Forelimb muscle (tissue), 1 donor: ENCODE measurements around the gene BOLA2B. TPM values are rescaled to one million over a fixed set of nuclear protein-coding genes. Genes with fewer than 3 reads are reported as not detected.

Source experiments
- DNase-seq: peaks from one replicate; pipeline ENCODE4 v3.0.0-alpha.2; 2013; ENCODE audit warnings: low read depth
- polyA plus RNA-seq: library from polyadenylated mRNA; unstranded; fragments of 120-200 nt; gene quantifications from one replicate; pipeline ENCODE4 v1.2.1, GENCODE V29; 2013; ENCODE audit not compliant: insufficient read length

Gene BOLA2B
- polyA plus RNA-seq, 1 donor: 23.9 TPM

- DNase-seq: no peak
These were observed 50.1 kb downstream of the BOLA2B start for GRCh38 chr16:30143347-30143702.

Other genes with a start within 250 kb of the BOLA2B start
- gene TMEM219, start 231.6 kb downstream of the BOLA2B start, polyA plus RNA-seq: 62.2 TPM
- 33.1 TPM for gene TAOK2, start 219.8 kb downstream of the BOLA2B start, polyA plus RNA-seq
- gene HIRIP3, start 198.0 kb downstream of the BOLA2B start, polyA plus RNA-seq: 13.3 TPM
- 33.9 TPM for gene INO80E, start 197.4 kb downstream of the BOLA2B start, polyA plus RNA-seq
- gene DOC2A, start 182.6 kb downstream of the BOLA2B start, polyA plus RNA-seq: 0.61 TPM
- not detected for gene C16orf92, start 170.5 kb downstream of the BOLA2B start, polyA plus RNA-seq
- 1.3 TPM for gene TLCD3B, start 162.4 kb downstream of the BOLA2B start, polyA plus RNA-seq
- gene ALDOA, start 127.9 kb downstream of the BOLA2B start, polyA plus RNA-seq: 2,367 TPM
- gene PPP4C, start 117.7 kb downstream of the BOLA2B start, polyA plus RNA-seq: 61.8 TPM
- gene TBX6, start 101.7 kb downstream of the BOLA2B start, polyA plus RNA-seq: 0.77 TPM
- 29.3 TPM for gene YPEL3, start 97.5 kb downstream of the BOLA2B start, polyA plus RNA-seq
- 5.4 TPM for gene GDPD3, start 80.1 kb downstream of the BOLA2B start, polyA plus RNA-seq
- 39.6 TPM for gene MAPK3, start 70.4 kb downstream of the BOLA2B start, polyA plus RNA-seq
- 13.1 TPM for gene CORO1A, start 10.1 kb downstream of the BOLA2B start, polyA plus RNA-seq
- 19.1 TPM for gene SLX1A, start 209 bp upstream of the BOLA2B start, polyA plus RNA-seq
- 1.8 TPM for gene SULT1A3, start 5.6 kb upstream of the BOLA2B start, polyA plus RNA-seq
- 6.9 TPM for gene NPIPB13, start 54.8 kb upstream of the BOLA2B start, polyA plus RNA-seq
- 33.0 TPM for gene CD2BP2, start 161.6 kb upstream of the BOLA2B start, polyA plus RNA-seq
- gene TBC1D10B, start 176.8 kb upstream of the BOLA2B start, polyA plus RNA-seq: 32.3 TPM
- gene MYL11, start 181.1 kb upstream of the BOLA2B start, polyA plus RNA-seq: 9,236 TPM
- gene SEPTIN1, start 188.9 kb upstream of the BOLA2B start, polyA plus RNA-seq: 3.3 TPM
- 5.3 TPM for gene ZNF48, start 201.8 kb upstream of the BOLA2B start, polyA plus RNA-seq
- 6.1 TPM for gene ZNF771, start 213.9 kb upstream of the BOLA2B start, polyA plus RNA-seq
- gene DCTPP1, start 236.4 kb upstream of the BOLA2B start, polyA plus RNA-seq: 23.6 TPM